ENCODE measurements around the gene TMEM165. TPM values are rescaled to one million over a fixed set of nuclear protein-coding genes. Genes with fewer than 3 reads are reported as not detected.
A peak's percentile ranks its signal among the peaks of the same experiment; 100 is the strongest.

The TMEM165 gene, protein sequence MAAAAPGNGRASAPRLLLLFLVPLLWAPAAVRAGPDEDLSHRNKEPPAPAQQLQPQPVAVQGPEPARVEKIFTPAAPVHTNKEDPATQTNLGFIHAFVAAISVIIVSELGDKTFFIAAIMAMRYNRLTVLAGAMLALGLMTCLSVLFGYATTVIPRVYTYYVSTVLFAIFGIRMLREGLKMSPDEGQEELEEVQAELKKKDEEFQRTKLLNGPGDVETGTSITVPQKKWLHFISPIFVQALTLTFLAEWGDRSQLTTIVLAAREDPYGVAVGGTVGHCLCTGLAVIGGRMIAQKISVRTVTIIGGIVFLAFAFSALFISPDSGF
- 100 to 1,000 TPM; 185 to 360 TPM for total RNA-seq

DNA sequence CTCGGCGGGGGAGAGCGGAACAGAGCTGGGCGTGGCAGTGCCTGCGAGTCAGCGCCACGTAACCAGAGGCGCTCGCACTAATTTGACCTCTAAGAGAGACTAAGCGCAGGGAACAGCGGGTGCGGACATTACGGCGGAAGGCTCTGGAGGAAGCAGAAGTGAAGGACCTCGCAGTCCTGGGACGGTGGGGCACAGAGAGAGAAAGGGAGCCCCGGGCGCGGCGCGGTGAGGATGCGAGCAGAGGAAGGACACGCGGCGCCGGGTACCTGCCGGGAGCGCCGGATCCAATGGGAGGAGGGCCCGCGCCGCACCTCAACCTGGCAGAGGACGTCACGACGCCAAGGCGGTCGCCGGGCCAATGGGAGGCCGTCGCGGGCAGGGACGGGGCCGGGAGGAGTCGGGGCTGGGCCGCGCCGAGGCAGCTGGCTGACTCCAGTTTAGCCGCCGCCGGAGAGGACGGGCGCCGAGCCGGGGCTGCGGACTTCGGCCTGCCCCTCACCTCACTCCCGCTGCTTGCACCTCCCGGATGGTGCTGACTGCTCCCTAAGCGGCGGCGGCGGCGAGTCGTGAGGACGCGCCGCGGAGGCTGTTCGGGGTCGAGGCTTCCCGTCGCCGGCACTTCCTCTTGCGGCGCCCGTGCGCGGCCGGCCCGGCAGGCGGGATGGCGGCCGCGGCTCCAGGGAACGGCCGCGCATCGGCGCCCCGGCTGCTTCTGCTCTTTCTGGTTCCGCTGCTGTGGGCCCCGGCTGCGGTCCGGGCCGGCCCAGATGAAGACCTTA lies at the start of gene TMEM165:
Gene TMEM165, plus strand, starts transcription at position 429 of the 779 bp plus-strand sequence. Its CDS starts 233 bp downstream, at position 662.
- ATAC-seq (ENCODE audit: insufficient number of reproducible peaks, low FRiP score, low read depth) (peak; percentile 82), DNase-seq (ENCODE audit: low spot score) (peak; percentile 66)
- Histone ChIP-seq H3K4me3 (peak within 1 kb of the TSS; percentile 99), H3K27ac (peak within 1 kb of the TSS; percentile 100), H3K27me3 (replicated peaks; ENCODE audit: insufficient read depth) (no peaks in the 10 kb centered on the region), H3K9me3 (no peaks in the 10 kb centered on the region), H3K4me1 (ENCODE audit: control insufficient read depth in 1 of 2, low read depth in 2 of 2) (peaks cover 14 to 21% of the 10 kb centered on the region in 2 donors), H3K36me3 (no peaks in the 10 kb centered on the region)
- TF ChIP-seq, protein P1, sequence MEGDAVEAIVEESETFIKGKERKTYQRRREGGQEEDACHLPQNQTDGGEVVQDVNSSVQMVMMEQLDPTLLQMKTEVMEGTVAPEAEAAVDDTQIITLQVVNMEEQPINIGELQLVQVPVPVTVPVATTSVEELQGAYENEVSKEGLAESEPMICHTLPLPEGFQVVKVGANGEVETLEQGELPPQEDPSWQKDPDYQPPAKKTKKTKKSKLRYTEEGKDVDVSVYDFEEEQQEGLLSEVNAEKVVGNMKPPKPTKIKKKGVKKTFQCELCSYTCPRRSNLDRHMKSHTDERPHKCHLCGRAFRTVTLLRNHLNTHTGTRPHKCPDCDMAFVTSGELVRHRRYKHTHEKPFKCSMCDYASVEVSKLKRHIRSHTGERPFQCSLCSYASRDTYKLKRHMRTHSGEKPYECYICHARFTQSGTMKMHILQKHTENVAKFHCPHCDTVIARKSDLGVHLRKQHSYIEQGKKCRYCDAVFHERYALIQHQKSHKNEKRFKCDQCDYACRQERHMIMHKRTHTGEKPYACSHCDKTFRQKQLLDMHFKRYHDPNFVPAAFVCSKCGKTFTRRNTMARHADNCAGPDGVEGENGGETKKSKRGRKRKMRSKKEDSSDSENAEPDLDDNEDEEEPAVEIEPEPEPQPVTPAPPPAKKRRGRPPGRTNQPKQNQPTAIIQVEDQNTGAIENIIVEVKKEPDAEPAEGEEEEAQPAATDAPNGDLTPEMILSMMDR (IDR thresholded peaks at IDR 0.05), result no peak

DNA sequence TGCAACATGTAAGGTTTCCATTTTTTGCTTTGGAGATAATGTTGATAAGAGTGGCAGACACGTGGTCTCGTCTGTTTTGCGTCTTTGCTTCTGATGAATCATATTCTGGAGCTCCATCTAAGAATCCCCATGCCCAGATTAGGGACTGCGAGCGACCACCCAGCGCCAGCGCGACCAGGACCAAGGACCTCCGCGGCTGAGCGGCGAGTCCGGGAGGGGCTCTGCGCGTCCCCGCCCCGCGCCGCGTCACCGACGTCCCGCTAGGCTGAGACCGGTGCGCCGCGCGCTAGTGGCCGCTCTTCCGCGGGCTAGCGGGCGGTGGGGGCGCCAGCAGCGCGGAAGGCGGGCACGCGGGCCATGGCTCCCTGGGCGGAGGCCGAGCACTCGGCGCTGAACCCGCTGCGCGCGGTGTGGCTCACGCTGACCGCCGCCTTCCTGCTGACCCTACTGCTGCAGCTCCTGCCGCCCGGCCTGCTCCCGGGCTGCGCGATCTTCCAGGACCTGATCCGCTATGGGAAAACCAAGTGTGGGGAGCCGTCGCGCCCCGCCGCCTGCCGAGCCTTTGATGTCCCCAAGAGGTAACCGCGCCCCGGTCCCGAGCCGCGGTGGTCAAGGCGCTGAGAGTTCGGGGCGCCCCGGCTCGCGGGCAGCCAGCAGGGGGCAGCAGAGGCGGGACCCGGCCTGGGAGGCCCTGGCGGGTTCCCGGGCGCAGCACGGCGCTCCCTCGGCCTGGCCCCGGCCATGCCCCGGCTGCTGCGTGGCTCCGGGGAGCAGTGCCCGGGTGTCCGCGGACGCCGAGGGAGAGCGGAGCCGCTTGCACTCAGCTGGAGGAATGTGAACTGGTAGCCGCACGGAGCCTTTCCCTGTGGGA lies 49.5 kb upstream of the TMEM165 start, which contains the start of gene SRD5A3:
Gene SRD5A3, plus strand, starts transcription at position 263 of the 871 bp plus-strand sequence. Its CDS starts 95 bp downstream, at position 358.
- DNase-seq (ENCODE audit: low spot score), result peak; percentile 36
- Histone ChIP-seq H3K4me3 (peak within 1 kb of the TSS; percentile 97), H3K27me3 (replicated peaks; ENCODE audit: insufficient read depth) (no peaks in the 10 kb centered on the region), H3K4me1 (ENCODE audit: control insufficient read depth in 1 of 2, low read depth in 2 of 2) (peaks cover 9 to 11% of the 10 kb centered on the region in 2 donors), H3K27ac (peak within 1 kb of the TSS; percentile 92 to 95), H3K9me3 (no peaks in the 10 kb centered on the region), H3K36me3 (no peaks in the 10 kb centered on the region)
- TF ChIP-seq, protein P1 (IDR thresholded peaks at IDR 0.05), result peak; percentile 97
- ATAC-seq (ENCODE audit: insufficient number of reproducible peaks, low FRiP score, low read depth), result peak; percentile 81

DNA sequence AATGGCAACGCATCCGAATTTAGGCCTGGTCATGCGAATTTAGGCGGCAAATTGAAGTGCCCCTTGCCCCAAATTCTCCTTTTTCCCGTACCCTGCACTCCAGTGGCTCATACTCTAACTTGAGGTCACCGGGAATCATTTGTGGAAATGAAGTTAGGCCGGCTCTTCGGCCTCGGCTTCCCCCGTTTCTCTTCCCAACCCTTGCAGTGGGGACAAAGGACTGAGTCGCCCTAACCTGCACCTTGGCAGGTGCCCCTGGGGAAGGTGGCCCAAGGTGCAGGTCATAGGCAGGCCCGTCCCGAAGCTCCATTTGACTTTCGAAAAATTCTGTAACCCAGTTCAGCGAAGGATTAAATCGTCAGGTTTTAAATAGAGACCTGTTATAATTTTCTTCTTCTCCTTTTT lies 48.9 kb upstream of the TMEM165 start:
- peak overlapping the region; percentile 97 for H3K4me3 ChIP-seq
- H3K36me3 ChIP-seq, result no peaks in the 10 kb centered on the region
- H3K9me3 ChIP-seq, result no peaks in the 10 kb centered on the region
- H3K27me3 ChIP-seq (replicated peaks; ENCODE audit: insufficient read depth), result no peaks in the 10 kb centered on the region
- TF ChIP-seq, protein P1 (IDR thresholded peaks at IDR 0.05), result no peak
- H3K4me1 ChIP-seq (ENCODE audit: control insufficient read depth in 1 of 2, low read depth in 2 of 2), result peaks cover 9 to 11% of the 10 kb centered on the region in 2 donors
- ATAC-seq (ENCODE audit: insufficient number of reproducible peaks, low FRiP score, low read depth), result no peak
- no peak for DNase-seq (ENCODE audit: low spot score)
- peak overlapping the region; percentile 92 to 95 for H3K27ac ChIP-seq

DNA sequence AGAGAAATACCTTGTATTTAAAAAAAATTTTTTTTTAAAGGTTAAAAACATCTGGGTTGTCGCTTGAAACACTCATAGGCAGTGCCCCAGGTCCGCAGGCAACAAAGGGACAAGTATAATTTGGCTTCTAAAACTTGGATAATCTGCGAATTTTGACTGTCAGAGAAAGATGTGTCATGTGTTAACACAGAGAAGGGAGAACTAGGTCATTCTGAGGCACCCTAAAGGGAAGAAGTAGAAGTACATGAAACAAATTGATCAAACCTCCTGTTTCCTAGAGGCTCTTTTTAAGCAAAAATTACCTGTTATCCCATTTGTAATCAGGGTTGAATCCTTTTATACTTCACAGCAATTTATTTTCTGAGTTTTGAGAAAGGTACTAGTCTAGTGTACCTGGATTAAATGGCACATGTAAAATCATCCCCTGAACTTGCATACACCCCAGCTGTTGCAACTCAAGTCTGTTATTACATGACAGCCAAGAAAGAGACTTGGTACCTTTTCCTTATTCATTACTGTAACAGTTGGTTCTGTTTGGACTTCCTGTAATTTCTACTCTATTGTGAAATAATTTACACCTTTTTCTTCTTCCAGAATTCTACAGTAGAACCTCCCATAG lies 48.0 kb upstream of the TMEM165 start:
- H3K4me3 ChIP-seq, result peak overlapping the region; percentile 97
- peak overlapping the region; percentile 92 to 95 for H3K27ac ChIP-seq
- H3K9me3 ChIP-seq, result no peaks in the 10 kb centered on the region
- TF ChIP-seq, protein P1 (IDR thresholded peaks at IDR 0.05), result no peak
- H3K27me3 ChIP-seq (replicated peaks; ENCODE audit: insufficient read depth), result no peaks in the 10 kb centered on the region
- no peaks in the 10 kb centered on the region for H3K36me3 ChIP-seq
- DNase-seq (ENCODE audit: low spot score) (no peak), ATAC-seq (ENCODE audit: insufficient number of reproducible peaks, low FRiP score, low read depth) (no peak)
- peaks cover 9 to 11% of the 10 kb centered on the region in 2 donors for H3K4me1 ChIP-seq (ENCODE audit: control insufficient read depth in 1 of 2, low read depth in 2 of 2)

Measured in thoracic aorta (tissue), 2 donors.